HG03108 (cell line): Measurements from ENCODE around the gene HAO2.
A peak's percentile ranks its signal among the peaks of the same experiment; 100 is the strongest.
"Not testable (repeated sequence)": the region's sequence is repeated elsewhere in the genome, so short reads cannot be mapped to it uniquely, and the experiment has no call there.

Source experiments
- ATAC-seq: cut with Tn5 transposase; IDR thresholded peaks from one replicate; pipeline ENCODE4 v1.9.1; 2021; ENCODE audit warnings: moderate library complexity; ENCODE audit not compliant: unreplicated experiment

Gene HAO2

DNA sequence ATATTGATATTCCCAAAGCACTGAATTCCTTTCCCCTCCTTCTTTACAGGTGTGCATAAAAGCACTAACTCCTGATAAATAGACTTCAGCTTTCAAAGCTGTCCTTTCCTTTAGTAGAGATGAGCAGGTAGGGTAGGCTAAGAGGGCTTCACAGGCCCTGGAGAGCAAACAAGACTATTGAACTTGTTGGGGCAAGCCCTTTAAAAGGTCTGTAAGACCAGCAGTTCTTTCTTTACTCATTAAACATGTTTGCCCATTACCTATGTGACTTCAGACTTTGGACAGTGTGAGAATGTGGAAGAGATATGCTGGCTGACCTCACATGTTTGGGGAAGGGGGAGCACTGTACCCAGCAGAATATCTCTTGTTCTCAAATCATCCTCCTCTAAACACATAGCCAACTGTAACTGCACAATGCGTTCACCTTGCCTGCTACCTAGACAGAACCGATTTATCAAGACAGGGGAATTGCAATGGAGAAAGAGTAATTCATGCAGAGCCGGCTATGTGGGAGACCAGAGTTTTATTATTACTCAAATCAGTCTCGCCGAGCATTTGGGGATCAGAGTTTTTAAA, 27.1 kb upstream of the HAO2 start:
- ATAC-seq: no peak

DNA sequence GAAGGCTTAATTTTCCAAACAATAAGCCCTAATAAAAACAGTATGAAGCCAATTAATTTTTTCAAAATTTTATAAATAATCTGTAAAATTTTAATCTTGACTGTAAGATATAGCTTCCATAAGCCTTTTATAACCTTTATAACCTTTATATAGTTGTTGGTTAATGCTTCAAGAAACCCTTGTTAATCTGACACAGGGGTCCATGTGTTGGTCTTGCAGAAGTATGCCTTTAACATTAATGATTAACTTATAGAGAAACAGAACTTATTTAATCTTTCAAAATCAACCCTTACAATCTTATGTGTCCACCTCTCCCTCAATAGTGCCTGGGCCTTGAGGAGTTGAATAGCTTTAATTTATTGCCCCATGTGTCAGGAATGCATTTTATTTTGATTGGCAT, 23.2 kb upstream of the HAO2 start:
- ATAC-seq: no peak

- peak; percentile 79 for ATAC-seq
Measured at GRCh38 chr1:119347858-119348257, 20.7 kb upstream of the HAO2 start.

- ATAC-seq: no peak
Measured at GRCh38 chr1:119348941-119349340, 19.6 kb upstream of the HAO2 start.

DNA sequence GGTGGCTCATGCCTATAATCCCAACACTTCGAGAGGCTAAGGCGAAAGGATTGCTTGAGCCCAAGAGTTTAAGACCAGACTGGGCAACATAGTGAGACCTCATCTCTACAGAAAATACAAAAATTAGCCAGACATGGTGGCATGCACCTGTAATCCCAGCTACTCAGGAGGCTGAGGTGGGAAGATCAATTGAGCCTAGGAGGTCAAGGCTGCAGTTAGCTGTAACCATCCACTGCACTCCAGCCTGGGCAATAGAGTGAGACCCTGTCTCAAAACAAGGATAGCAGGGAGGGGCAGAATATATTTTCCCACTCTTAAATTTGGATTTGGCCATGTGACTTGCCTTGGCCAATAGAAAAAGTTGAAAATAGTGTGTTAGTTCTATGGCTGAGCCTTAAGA, 17.7 kb upstream of the HAO2 start:
- not testable (repeated sequence) for ATAC-seq

GRCh38 chr1:119351997-119352396, 16.6 kb upstream of the HAO2 start:
- no peak for ATAC-seq

DNA sequence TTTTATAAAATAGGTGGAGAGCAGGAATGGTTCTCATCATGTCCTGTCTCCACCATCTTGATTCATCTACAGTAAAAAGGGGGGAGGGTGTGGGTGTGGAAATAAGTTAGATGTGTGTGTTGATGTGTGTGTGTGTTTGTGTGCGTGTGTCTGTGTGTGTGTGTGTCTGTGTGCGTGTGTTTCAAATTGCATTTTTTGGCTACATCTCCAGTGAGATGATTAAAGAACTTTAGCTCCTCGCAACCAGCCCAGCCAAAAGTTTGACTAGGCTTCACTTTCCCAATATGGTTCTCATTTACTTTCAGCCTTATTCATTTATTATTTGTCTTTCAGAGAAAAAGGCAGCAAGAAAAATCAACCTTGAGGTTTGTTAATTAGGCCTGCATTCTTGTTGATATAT, 14.7 kb upstream of the HAO2 start:
- no peak for ATAC-seq

DNA sequence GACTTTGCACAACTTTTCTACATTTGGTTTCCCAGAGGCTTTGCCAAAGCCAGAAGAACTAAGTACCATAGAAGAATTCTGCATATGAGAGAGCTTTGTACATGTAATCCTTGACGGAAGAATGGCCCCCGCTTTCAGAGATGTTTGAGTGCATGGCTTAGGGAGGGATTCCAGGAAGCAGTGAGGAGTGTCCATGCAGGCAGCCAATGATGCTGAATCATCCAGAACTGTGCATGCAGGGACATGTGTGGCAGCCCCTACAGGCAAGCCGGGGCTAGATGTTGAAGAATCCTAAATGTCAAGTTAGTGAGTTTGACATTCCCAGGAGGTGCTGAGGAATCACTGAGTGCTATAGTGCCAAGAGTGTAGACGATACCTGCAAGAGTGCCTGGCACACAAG, 9.9 kb upstream of the HAO2 start:
- ATAC-seq: no peak

GRCh38 chr1:119359730-119360129, 8.9 kb upstream of the HAO2 start:
- ATAC-seq: no peak

GRCh38 chr1:119361205-119361604, 7.4 kb upstream of the HAO2 start:
- ATAC-seq: no peak

- ATAC-seq: no peak
Measured at GRCh38 chr1:119361620-119362344, 6.8 kb upstream of the HAO2 start.

DNA sequence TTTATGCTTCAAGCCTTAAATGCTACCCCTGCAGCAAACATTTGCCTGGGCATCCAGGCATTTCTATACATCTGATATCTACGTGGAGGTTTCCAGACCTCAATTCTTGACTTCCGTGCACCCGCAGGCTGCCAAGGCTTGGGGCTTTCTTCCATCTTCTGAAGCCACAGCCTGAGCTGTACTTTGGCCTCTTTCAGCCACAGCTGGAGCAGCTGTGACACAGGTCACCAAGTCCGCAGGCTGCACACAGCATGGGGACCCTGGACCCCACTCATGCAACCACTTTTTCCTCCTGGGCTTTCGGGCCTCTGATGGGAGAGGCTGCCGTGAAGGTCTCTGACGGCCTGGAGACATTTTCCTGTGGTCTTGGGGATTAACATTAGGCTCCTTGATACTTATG, 5.4 kb upstream of the HAO2 start:
- no peak for ATAC-seq

DNA sequence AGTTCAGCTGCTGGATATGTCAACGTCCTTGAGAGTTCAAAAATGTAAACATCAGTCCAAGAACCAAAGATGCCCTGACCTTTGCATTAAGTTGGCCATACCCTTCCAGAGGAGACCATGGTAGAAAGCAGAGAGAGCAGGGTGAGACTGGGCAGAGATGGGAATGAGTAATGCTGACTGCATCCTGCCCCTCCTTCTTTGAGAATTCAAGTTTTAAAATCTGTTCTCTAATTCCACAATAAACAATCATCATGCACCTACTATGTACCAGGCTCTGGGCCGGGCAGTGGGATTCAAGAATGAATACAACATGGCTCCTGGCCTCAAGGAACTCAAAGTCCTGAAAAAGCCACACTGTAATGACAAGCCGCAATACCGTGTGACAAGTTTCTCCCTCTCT, 3.9 kb upstream of the HAO2 start:
- ATAC-seq: no peak

DNA sequence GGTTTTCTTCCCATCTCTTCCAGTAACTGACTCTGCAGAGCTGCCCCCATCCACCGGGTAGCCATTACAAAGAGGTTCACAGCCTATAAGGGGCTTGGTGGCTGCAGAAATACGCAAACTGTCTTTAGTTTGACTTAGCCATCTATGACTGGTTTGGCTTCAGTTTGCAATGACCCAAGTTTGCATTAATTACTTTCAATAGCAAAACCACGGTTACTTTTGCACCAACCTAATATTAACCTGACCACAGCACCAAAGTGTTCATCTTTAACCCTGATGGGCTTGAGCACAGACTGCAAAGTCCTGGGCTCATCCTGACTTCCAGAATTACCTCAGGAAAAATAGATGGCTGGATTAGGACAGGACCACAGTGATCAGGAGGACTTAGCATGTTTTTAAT, 2.2 kb upstream of the HAO2 start:
- ATAC-seq: no peak

- no peak for ATAC-seq
Measured at GRCh38 chr1:119367432-119368124, 1.0 kb upstream of the HAO2 start.

- ATAC-seq: no peak
Measured at GRCh38 chr1:119370748-119371147, 2.2 kb downstream of the HAO2 start.

GRCh38 chr1:119371815-119372214, 3.2 kb downstream of the HAO2 start:
- ATAC-seq: no peak

DNA sequence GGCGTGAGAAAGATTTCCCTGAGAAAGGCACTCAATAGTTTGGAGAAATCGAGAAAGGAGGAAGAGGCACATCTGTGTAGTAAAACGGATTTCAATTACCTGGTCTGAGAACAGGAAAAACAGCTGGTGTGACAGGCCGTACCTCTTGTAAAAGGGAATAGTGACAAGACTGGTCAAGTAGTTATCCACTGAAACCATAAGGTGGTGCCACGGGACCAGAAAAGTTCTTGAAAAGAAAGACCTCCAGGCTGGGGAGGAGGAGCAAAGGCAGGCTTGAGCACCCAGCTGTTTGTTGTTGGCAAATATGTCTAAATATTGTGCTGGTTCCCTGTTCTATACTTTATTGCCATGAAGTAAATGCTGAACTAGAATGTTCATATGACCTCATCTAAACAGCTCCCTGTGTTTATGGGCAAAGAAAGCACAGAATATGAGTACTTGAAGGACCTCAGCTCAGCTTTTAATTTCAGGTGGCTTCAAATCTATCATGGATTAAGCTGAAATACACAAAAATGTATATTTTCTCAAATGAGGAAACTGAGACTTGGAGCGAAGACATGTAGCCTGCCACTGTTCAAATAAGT, 4.0 kb downstream of the HAO2 start:
- ATAC-seq: peak; percentile 68

DNA sequence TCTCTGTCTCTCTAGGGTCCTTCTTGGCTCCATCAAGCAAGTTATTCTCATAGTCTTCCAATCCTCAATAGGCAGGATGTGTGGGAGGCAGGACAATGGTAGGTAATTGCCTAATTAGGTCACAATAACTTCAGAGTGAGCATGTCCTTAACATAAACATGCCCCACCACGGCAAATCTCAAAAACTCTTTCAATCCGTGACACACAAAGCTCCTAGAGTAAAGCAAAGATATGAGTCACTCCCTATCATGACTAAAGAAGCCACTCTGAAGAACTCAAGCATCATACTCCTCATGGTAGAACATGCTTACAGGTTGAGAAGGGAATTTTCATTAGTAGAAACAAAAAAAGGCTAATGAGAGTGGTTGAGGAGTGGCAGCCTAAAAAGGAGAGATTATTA, 4.9 kb downstream of the HAO2 start:
- no peak for ATAC-seq

- ATAC-seq: no peak
Measured at GRCh38 chr1:119374208-119374874, 5.8 kb downstream of the HAO2 start.

DNA sequence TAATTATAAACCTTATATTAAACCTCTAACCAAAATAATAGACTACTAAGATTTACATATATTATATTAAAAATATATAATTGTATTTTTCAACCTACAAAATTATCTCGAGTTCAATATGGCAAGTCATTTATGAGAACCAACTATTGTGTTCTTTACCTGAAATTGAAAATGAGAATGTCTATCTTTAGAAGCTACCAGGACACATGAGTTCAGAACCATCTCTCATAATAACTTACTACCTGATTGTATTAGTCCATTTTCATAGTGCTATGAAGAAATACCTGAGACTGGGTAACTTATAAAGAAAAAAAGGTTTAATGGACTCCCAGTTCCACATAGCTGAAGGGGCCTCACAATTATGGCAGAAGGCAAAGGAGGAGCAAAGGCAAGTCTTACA, 6.8 kb downstream of the HAO2 start:
- ATAC-seq: peak; percentile 39
